ENCODE data around the gene KDM3B.
"Not testable (repeated sequence)": the region's sequence is repeated elsewhere in the genome, so short reads cannot be mapped to it uniquely, and the experiment has no call there.

KDM3B gene

DNA sequence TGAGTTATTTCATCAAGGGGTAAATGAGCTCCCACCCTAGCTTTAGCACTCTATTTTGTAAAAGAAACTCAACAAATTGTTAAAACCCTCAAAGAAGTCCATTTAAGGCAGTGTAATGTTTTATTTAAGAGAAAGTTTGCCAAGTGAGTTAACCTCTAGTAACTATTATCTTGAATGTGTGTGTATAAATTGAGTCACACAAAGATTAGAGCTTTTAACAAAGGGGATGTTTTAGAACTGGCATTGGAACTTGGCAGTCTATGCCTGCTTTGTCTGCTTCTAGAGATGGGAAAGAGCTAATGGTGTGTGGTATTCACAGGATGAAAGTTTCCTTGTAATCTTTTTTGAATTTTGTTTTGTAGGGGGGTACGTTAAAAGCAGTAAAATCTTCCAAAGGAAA is 33.2 kb downstream of the KDM3B start:
- DNase-seq (ENCODE audit: extremely low read depth, low read depth) = no peak
- H3K4me3 ChIP-seq (replicated peaks; ENCODE audit: low read depth, low read length) = no peak overlapping the region
- TF ChIP-seq, protein P1, sequence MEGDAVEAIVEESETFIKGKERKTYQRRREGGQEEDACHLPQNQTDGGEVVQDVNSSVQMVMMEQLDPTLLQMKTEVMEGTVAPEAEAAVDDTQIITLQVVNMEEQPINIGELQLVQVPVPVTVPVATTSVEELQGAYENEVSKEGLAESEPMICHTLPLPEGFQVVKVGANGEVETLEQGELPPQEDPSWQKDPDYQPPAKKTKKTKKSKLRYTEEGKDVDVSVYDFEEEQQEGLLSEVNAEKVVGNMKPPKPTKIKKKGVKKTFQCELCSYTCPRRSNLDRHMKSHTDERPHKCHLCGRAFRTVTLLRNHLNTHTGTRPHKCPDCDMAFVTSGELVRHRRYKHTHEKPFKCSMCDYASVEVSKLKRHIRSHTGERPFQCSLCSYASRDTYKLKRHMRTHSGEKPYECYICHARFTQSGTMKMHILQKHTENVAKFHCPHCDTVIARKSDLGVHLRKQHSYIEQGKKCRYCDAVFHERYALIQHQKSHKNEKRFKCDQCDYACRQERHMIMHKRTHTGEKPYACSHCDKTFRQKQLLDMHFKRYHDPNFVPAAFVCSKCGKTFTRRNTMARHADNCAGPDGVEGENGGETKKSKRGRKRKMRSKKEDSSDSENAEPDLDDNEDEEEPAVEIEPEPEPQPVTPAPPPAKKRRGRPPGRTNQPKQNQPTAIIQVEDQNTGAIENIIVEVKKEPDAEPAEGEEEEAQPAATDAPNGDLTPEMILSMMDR (IDR thresholded peaks at IDR 0.05; ENCODE audit: low read depth, low read length, missing control alignments) = no peak

DNA sequence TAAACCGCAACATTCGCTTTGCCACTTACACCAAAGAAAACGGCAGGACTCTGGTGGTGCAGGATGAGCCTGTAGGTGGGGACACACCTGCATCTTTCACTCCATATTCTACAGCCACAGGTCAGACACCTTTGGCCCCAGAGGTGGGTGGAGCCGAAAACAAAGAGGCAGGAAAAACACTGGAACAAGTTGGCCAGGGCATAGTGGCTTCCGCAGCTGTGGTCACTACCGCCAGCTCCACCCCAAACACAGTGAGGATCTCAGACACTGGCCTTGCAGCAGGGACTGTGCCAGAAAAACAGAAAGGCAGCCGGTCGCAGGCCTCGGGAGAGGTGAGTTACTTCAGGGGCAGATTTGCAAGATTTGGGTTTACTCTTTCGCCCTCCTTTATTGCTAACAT is 33.8 kb downstream of the KDM3B start:
- no peak overlapping the region for H3K4me3 ChIP-seq (replicated peaks; ENCODE audit: low read depth, low read length)
- DNase-seq (ENCODE audit: extremely low read depth, low read depth) = no peak
- TF ChIP-seq, protein P1 (IDR thresholded peaks at IDR 0.05; ENCODE audit: low read depth, low read length, missing control alignments) = no peak

DNA sequence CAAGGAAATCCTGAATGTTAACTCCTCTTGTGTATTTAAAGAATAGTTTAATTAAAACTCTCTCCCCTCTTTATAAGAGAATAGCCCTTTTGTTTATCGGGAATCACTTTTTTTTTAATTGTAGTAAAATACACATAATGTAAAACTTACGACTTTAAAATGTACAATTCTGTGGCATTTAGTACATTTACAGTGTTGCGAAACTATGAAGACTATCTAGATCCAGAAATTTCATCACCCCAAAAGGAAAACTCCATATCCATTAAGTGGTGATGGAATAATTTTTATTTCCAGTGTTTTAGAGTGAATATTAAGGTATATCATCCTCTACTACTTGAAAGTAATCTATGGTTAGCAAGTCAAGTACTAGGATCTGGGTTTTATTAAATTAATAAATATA is 36.8 kb downstream of the KDM3B start:
- no peak overlapping the region for H3K4me3 ChIP-seq (replicated peaks; ENCODE audit: low read depth, low read length)
- TF ChIP-seq, protein P1 (IDR thresholded peaks at IDR 0.05; ENCODE audit: low read depth, low read length, missing control alignments) = no peak
- no peak for DNase-seq (ENCODE audit: extremely low read depth, low read depth)

DNA sequence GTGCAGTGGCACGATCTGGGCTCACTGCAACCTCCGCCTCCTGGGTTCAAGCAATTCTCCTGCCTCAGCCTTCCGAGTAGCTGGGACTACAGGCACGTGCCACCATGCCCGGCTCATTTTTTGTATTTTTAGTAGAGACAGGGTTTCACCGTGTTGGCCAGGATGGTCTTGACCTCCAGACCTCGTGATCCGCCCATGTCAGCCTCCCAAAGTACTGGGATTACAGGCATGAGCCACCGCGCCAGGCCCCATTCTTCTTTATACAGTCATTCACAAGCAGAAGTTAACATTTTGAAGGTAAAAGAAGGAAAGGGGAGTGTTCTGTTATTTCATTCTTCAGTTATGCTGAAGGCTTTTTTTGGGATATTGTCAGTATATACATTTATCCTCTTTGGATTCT is 37.4 kb downstream of the KDM3B start:
- not testable (repeated sequence) for DNase-seq (ENCODE audit: extremely low read depth, low read depth); H3K4me3 ChIP-seq (replicated peaks; ENCODE audit: low read depth, low read length)

DNA sequence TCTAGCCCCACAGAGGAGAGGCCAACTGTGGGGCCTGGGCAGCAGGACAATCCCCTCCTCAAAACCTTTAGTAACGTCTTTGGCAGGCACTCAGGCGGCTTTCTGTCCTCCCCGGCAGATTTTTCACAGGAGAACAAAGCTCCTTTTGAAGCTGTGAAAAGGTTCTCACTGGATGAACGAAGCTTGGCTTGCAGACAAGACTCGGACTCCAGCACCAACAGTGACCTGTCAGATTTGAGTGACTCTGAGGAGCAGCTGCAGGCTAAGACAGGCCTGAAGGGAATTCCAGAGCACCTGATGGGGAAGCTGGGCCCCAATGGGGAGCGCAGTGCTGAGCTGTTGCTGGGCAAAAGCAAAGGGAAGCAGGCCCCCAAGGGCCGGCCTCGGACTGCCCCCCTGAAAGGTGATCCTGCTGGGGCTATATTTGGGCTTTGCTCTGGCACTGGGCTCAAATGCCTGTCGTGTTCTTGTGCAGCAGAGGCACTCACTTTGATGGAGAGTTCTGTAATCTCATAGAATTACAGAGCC is 39.4 kb downstream of the KDM3B start:
- DNase-seq (ENCODE audit: extremely low read depth, low read depth) = no peak
- no peak overlapping the region for H3K4me3 ChIP-seq (replicated peaks; ENCODE audit: low read depth, low read length)
- TF ChIP-seq, protein P1 (IDR thresholded peaks at IDR 0.05; ENCODE audit: low read depth, low read length, missing control alignments) = no peak

DNA sequence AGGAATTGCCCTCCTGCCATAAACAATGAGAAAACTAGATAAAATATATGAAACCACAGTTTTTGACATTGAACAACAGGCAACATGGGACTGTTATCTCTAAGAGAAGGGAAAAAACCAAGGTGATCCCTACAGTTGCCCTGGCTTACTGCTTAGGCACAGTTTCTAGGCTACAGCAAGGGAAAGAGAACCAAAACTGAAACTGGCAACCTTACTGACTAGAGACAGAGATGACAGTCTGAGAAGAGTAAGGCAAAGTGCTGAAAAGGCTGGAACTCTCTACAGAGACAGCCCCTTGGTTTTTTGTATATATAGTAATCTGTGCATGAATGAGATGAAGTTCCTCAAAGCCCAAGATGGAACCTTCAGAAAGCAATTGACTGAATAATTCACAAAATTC is 50.2 kb downstream of the KDM3B start:
- TF ChIP-seq, protein P1 (IDR thresholded peaks at IDR 0.05; ENCODE audit: low read depth, low read length, missing control alignments) = no peak
- no peak overlapping the region for H3K4me3 ChIP-seq (replicated peaks; ENCODE audit: low read depth, low read length)
- no peak for DNase-seq (ENCODE audit: extremely low read depth, low read depth)

DNA sequence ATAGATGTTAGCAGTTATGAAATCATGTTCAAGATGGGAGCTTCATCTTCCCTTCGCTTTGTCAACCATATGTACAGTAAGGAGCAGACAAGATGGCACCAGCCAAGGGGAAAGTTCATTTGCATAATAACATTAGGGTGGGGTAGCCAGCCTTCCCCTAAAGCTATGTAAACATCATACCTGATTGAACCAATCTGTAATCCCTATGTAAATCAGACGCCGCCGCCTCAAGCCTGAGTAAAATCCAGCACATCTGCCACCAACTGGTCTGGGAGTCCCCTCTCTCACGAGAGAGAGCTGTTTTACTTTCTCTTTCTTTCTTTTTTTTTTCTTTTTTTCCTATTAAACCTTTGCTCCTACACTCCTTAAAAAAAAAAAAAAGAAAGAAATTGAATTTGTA is 55.5 kb downstream of the KDM3B start:
- H3K4me3 ChIP-seq (replicated peaks; ENCODE audit: low read depth, low read length) = no peak overlapping the region
- DNase-seq (ENCODE audit: extremely low read depth, low read depth) = no peak
- TF ChIP-seq, protein P1 (IDR thresholded peaks at IDR 0.05; ENCODE audit: low read depth, low read length, missing control alignments) = no peak

Data from HFF-Myc (cell line).